Medulla oblongata (tissue), 1 donor: ENCODE data around the gene KLB.
"Not testable (repeated sequence)": the region's sequence is repeated elsewhere in the genome, so short reads cannot be mapped to it uniquely, and the experiment has no call there.

Experiments
- DNase-seq: peaks from one replicate; pipeline ENCODE4 v3.0.0-alpha.2; 2015; ENCODE audit errors: extremely low spot score

The KLB gene

DNA sequence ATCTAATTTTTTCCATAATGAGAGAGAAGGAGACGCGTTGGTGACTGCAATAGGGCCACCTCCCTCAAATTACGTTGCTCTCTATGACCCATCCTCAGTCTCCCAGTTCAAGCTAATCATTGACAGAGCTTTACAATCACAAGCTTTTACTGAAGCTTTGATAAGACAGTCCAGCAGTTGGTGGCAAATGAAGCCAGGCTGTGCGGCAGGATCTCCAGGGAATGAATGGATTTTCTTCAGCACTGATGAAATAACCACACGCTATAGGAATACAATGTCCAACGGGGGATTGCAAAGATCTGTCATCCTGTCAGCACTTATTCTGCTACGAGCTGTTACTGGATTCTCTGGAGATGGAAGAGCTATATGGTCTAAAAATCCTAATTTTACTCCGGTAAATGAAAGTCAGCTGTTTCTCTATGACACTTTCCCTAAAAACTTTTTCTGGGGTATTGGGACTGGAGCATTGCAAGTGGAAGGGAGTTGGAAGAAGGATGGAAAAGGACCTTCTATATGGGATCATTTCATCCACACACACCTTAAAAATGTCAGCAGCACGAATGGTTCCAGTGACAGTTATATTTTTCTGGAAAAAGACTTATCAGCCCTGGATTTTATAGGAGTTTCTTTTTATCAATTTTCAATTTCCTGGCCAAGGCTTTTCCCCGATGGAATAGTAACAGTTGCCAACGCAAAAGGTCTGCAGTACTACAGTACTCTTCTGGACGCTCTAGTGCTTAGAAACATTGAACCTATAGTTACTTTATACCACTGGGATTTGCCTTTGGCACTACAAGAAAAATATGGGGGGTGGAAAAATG, at the start of gene KLB:
TSS of gene KLB (plus strand) at position 168 of the 821 bp plus-strand sequence. CDS start at position 188, 20 bp downstream.
- peak; percentile 3 for DNase-seq

DNA sequence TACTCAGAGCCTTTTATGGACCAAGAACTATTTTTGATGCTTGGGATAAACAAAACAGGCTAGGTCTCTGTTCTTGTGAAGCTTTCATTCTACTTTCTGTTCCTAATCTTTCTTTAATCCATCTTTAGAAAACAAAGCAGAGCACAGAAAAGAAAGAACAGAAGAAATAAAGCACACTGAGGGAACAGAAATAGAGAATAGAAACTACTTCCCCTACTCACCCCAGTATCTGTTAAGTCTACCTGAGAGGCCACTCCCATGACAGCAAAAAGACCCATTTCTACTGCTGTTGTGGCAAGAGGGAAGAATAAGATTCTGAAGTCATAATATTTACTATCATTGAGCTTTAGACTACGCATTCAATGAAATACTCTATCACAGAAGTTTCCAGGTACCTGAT, 49.7 kb upstream of the KLB start:
- no peak for DNase-seq

DNA sequence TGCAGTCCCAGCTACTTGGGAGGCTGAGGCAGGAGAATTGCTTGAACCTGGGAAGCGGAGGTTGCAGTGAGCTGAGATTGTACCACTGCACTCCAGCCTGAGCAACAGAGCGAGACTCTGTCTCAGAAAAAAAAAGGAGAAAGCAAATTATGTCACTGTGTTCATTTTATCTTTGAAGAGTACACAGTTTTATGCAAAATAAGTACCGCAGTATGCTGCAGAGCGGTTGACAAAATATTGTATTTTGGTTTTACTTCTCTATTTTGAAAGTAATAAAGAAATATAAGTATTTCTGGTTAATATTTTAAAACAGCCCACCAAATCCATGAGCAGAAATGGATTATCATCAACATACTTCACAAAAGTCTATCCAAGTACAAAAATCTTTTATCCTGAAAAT, 46.1 kb upstream of the KLB start:
- not testable (repeated sequence) for DNase-seq

DNA sequence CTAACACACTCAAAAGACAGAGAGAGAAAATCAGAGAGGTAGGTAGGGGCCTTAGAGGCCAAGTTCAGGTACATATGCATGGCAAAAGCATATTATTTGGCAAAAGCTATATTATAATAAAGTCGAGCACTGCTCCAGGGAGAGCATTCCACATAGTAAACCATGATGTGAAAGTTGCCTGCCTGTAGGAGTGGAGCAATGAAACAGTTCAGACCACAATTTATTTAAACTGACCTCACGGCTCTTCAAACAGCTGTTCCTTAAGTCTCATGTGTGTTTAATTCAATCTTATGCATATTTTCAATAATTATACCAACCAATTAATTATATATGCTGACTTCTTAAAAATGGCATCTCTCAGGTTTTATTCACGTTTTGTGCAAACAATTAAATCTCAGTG, 43.9 kb upstream of the KLB start:
- DNase-seq: no peak

DNA sequence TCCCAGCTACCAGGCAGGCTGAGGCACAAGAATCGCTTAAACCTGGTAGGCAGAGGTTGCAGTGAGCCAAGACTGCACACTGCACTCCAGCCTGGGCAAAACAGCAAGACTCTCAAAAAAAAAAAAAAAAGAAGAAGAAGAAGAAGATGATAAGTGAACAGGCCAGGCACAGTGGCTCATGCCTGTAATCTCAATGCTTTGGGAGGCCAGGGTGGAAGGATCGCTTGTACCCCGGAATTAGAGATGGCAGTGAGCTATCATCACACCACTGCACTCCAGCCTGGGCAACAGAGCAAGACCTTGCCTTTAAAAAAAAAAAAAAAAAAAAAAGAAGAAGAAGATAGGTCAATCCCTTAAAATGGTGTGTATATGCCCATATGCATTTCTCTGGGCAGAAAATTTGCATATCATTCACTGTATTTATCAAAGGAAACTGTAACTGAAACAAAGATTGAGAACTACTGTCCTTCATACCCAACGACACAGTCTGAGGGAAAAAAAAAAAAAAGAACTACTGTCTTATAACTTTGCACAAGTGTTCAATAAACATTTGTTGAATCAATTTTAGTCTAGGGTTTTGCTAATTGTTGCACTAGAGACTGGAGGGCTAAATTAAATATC, 42.8 kb upstream of the KLB start:
- no peak for DNase-seq

DNA sequence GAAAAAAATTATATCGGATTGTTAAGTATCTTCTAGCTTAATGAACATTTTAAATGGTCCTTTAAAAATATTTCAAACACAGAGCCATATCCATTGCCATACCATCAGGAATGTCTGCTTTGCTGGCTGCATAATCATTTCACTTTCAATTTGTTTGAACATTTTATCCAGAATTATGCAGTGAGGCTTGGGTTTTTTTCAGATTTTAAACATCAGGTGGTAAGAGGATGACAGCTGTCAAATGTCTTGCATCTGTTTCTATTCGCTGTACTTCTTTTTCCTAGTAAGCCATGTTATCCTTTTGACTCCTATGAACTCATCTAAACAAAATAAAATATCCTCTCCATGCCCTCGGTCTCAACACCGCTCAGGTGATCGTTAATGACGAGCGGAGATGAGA, 41.4 kb upstream of the KLB start:
- DNase-seq: no peak

DNA sequence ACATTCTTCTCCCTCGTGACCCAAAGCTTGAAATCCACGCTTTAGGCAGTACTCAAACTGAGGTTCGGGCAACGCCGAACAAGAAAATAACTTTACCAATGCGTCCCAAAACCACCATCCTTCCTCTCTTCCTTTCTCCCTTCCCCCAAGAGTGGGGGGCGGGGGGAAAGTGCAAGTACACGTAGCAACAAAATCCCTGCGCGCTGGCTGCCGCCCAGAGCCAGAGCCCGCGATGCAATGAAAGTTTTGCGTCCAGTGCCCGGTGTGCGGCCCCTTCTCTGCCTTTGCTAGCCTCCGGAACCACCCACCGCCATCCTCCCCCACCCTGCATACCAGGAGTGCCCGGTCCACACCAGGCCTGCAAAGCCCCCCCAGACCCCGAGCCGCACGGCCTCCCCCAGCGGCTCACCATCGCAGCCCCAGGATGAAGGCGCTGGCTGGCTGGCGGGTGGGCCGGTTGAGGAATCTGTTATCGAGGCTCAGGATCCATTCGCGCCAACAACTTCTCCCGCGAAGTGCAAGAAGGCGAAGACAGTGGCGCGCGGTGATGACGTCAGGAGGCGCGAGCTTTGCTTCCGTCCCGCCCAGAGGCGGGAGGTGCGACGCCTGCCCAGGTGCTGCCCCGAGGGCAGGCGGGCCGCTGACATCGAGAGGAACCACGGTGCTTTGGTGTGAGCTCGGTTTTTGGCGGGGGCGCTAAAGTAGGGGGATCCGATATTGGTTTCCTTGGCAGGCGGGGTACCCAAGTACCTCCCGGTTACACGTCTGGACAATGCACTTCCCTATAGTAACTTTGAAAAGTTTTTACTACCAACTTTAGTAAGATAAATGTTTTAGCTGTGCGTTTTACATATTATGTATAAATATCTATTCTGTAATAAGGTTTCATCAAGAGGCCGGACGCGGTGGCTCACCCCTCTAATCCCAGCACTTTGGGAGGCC, 40.6 kb upstream of the KLB start, which contains the start of gene RFC1:
TSS of gene RFC1 (minus strand) at position 533 of the 942 bp plus-strand sequence. CDS start at position 412, 121 bp downstream.
- peak; percentile 90 for DNase-seq

DNA sequence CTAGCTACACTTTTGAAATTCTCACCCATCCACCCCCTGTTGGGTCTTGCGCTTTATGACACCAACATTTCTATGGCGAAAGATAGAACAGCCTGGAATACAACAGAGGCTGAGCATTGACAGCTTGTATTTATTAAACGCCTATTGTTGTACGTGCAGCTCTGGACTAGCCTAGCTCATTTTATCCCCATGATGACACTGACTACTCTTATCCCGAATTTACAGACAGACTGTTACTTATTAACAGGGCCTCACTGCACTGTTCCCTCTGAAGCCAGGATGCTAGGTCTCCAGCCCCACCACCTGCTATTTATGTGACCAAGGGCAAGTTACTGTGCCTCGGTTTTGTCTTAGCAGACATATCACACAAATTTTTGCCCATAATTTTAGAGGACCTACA, 39.6 kb upstream of the KLB start:
- no peak for DNase-seq

DNA sequence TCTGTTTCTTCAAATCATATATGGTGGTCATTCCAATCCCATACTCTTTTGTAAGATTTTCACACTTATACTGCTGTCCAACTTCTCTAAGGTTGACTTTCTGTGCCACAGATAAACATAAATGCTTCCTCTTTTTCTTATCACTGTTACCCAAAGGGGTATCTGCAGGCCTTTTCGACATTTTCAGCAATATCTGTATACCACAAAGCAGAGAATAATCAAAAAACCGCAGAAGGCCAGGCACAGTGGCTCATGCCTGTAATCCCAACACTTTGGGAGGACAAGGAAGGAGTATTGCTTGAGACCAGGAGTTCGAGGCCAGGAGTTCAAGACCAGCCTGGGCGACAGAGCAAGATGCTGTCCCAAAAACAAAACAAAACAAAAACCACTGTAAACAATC, 37.4 kb upstream of the KLB start:
- no peak for DNase-seq

DNA sequence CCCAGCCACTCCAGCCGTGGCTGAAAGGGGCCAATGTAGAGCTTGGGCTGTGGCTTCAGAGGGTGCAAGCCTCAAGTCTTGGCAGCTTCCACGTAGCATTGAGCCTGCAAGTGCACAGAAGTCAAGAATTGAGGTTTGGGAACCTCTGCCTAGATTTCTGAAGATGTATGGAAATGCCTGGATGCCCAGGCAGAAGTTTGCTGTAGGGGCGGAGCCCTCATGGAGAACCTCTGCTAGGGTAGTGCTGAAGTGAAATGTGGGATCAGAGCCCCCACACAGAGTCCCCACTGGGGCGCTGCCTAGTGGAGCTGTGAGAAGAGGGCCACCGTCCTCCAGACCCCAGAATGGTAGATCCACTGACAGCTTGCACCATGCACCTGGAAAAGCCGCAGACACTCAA, 35.5 kb upstream of the KLB start:
- not testable (repeated sequence) for DNase-seq

DNA sequence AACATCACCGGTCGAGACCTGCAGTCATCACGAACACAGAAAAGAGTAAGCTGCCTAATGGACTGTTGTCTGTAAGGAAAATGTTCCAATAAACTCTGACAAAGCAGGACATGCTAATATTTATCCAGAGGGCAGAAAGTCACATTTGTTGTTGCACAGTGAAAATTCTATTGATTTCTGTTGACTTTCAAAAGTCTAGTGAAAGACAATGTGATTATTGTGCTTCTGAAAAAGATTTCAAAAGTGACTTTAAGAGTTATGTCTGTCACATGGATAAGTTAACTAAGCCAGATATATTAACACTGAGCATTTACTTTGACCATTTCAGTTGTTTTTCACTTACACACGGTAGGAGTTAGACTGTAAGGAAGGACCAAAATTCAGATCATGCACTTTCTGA, 31.3 kb upstream of the KLB start:
- no peak for DNase-seq

DNA sequence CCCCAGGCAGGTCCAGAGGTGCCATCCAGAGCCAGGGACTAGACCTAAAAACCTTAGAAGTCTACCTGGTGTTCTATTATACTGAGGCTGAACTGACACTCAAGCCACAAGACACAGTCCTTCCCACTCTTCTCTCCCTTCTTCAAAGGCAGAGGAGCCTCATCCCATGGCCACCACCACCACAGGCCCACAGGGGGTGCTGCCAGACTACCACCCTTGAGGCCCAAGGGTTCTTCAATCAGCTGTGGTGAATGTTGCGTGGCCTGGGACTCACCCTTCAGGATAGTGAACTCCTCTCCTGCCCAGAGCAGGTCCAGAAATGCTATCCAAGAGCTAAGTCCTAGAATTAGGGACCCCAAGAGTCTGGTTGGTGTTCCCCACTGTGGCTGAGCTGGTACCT, 23.0 kb upstream of the KLB start:
- no peak for DNase-seq

DNA sequence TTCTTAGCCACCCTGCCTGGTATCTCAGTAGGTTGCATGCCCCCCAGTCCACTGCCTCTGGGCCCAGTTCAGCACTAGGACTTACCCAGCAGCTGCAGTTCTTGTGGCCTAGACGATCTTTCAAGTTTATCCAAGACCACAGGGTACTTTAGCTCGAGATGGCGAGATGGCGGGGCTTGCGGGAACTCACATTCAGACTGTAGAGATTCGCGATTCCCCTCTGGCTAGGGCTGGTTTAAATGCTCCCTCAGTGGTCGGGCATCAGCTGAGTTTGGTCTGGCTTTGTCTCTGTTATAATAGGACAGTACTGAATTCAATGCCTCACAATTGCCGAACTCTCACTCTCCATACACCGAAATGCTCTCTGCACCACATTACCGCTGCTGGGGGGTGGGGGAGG, 22.2 kb upstream of the KLB start:
- DNase-seq: no peak

DNA sequence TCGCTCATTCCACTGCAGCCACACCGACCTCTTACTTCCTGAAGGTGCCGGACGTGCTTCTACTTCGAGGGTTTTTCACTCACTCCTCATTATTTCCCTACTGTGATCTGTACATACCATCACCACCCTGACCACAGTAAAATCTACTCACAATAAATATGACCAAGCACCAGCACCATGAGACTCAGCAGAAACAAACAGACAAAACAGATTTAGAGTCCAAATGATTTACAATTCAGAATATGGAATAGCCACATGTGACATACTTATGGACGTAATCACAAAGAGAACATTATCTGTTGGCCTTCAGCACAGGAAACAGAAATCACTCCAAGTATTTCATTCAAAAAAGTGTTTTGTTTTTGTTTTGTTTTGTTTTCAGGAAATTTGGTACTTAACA, 16.1 kb upstream of the KLB start:
- DNase-seq: no peak

DNA sequence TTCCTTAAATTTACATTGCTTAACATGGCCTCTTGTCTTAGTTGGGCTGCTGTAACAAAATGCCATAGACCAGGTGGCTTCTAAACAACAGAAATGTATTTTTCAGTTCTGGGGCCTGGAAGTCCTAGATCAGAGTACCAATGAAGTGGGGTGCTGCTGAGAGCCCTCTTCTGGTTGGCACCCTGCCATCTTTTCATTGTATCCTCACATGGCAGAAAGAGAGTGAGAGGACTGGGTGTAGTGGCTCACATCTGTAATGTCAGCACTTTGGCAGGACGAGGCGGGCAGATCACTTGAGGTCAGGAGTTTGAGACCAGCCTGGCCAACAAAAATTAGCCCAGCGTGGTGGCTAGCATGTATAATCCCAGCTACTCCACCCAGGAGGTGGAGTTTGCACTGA, 12.0 kb upstream of the KLB start:
- DNase-seq: no peak

DNA sequence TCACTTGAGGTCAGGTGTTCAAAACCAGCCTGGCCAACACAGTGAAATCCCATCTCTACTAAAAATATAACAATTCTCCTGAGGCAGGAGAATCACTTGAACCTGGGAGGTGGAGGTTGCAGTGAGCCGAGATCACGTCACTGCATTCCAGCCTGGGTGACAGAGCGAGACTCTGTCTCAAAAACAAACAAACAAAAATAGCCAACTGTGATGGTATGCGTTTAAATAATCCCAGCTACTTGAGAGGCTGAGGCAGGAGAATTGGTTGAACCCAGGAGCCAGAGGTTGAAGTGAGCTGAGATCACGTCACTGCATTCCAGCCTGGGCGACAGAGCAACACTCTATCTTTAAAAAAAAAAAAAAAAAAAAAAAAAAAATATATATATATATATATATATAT, 5.1 kb upstream of the KLB start:
- not testable (repeated sequence) for DNase-seq

DNA sequence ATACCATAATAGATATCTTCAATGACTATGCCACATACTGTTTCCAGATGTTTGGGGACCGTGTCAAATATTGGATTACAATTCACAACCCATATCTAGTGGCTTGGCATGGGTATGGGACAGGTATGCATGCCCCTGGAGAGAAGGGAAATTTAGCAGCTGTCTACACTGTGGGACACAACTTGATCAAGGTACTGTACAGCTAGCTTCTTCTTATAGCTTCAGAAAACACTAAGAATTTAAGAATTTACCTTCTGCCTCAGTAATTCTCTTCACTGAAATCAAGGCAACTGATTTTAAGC, 805 bp downstream of the KLB start:
- no peak for DNase-seq

DNA sequence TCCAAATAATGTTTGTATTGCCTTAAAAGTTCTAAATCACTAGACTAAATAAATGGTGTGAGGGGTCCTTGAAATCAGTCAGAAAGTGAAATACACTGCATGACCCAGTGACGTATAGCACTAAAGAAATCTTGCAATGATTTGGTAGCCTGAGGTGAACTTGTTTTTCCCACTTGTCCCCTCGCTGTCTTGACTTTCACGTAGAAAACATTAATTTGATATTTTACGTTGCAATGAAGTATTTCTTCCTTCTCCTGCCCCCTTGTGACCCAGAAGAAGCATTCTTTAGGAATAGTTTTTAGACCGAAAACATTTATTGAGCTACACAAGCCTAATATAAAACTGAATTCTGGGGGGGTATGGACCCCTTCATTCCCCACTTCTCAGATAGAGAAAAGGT, 3.7 kb downstream of the KLB start:
- no peak for DNase-seq

DNA sequence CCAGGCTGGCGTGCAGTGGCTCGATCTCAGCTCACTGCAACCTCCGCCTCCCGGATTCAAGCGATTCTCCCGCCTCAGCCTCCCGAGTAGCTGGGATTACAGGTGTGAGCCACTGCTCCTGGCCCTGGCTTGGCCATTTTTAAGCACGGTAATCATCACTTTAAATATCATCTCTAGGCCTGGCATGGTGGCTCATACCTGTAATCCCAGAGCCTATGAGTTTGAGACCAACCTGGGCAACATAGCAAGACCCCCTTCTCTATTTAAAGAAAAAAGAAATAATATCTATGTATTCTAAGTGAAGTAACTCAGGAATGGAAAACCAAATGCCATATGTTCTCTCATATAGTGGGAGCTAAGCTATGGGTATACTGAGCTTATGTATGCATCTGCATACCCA, 4.8 kb downstream of the KLB start:
- DNase-seq: not testable (repeated sequence)

DNA sequence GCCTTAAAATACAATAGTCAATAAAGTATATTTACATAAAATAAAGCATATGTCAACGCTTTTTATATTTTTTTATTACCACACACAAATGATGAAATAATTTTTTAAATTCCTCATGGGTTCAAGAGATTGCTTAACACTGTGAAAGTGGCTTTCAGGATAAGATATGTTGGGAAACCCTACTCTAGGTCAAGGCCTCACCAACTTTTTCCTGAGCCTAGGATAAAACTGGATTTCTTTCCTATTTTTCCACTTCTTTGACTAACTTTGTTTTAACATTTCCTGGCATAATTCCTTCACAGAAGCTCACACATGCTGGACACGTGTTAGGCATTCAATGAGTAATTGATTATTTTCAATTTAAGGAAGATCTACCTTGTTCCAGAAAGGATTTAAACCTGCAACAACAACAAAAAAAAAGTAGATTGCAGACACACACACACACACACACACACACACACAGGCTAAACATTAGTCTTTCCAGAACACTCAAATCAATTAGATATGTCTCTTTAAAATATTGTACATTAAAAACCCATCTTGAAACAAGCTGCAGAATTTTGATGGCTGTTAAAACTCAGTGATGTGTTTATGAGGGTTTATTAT, 9.1 kb downstream of the KLB start:
- no peak for DNase-seq

DNA sequence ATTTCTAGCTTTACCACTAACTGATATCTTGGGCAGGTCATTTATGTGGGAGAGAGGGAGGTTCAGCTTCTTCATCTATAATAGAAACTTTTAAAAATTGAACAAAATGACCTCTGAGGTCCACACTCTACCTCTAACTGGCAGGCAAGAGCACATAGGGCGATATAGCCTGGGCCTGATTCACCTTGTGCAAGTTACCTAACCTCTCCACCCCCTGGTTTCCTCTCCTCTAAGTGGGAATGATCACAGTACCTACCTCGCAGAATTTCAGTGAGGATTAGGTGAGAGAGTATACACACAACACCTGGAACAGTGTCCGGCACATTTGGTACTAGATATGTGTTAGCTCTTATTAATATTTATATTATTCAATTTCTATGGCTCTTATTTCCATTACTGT, 15.5 kb downstream of the KLB start:
- DNase-seq: no peak

DNA sequence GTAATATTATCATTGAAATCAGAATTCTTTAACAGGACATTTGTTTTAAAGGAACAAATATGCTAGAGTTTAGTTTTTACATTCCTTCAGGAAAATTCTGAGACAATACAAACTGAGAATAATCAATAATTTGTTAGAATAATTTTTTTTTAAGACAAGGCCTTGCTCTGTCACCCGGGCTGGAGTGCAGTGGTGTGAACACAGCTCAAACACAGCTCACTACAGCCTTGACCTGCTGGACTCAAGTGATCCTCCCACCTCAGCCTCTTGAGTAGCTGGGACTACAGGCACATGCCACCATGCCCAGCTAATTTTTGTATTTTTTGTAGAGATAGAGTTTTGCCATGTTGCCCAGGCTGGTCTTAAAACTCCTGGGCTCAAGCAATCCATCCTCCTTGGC, 18.6 kb downstream of the KLB start:
- not testable (repeated sequence) for DNase-seq
